IMR-90 (cell line): ENCODE results near the gene SLC6A3. TPM values are rescaled to one million over a fixed set of nuclear protein-coding genes. Genes with fewer than 3 reads are reported as not detected.

ENCODE experiments used
- ATAC-seq: fragments of 200-7000 bp; cut with Tn5 transposase; 2 replicates; pipeline ENCODE4 v1.9.1; 2020; ENCODE audit warnings: low read depth, mild to moderate bottlenecking, moderate library complexity
- BruUV-seq: library from RNA; stranded (reverse); fragments of 400-500 nt; replicated peaks from 2 replicates; lab custom pipeline; 2021; lab: Mats Ljungman, UMichigan
- CTCF ChIA-PET: fragments of 300-600 bp; formaldehyde crosslinking; extraction: SDS; loops from one replicate; lab custom pipeline; 2021; ENCODE audit warnings: antibody characterized with exemption; lab: Yijun Ruan, JAX
- POLR2A ChIA-PET: fragments of 300-600 bp; sonication (Branson Sonifier 250); formaldehyde crosslinking; loops from one replicate; lab custom pipeline; 2022; ENCODE audit warnings: antibody characterized with exemption; ENCODE audit not compliant: unreplicated experiment; lab: Charles Lee
- DNase-seq: peaks from one replicate; pipeline ENCODE4 v3.0.0; 2013
- H2AFZ ChIP-seq: replicated peaks from 2 replicates; pipeline ENCODE3; 2013; ENCODE audit warnings: low read length, mild to moderate bottlenecking; ENCODE audit not compliant: poor library complexity
- H2AK5ac ChIP-seq: 2 replicates; pipeline ENCODE4 v1.6.1; 2013; ENCODE audit warnings: low read depth, low read length, inconsistent platforms
- H2AK9ac ChIP-seq: replicated peaks from 2 replicates; pipeline ENCODE3; 2013; ENCODE audit warnings: mild to moderate bottlenecking, low read depth, low read length, moderate library complexity; ENCODE audit not compliant: poor library complexity
- H2BK120ac ChIP-seq: 2 replicates; pipeline ENCODE4 v1.6.1; 2013; ENCODE audit warnings: low read depth, low read length, inconsistent platforms
- H2BK15ac ChIP-seq: 3 replicates; pipeline ENCODE4 v1.6.1; 2013; ENCODE audit warnings: low read depth, low read length, inconsistent platforms
- H2BK20ac ChIP-seq: 2 replicates; pipeline ENCODE4 v1.6.1; 2013; ENCODE audit warnings: low read depth, mild to moderate bottlenecking, inconsistent platforms, low read length, moderate library complexity
- H2BK5ac ChIP-seq: 2 replicates; pipeline ENCODE4 v1.6.1; 2013; ENCODE audit warnings: mild to moderate bottlenecking, low read depth, low read length, inconsistent platforms; ENCODE audit not compliant: poor library complexity, severe bottlenecking
- H3K14ac ChIP-seq: replicated peaks from 2 replicates; pipeline ENCODE4 v1.6.1; 2013; ENCODE audit warnings: low read depth, low read length, inconsistent platforms
- H3K18ac ChIP-seq: 2 replicates; pipeline ENCODE4 v1.6.1; 2013; ENCODE audit warnings: low read depth, low read length, control low read depth
- H3K23ac ChIP-seq: 2 replicates; pipeline ENCODE4 v1.6.1; 2013; ENCODE audit warnings: low read depth, low read length, inconsistent platforms
- H3K27ac ChIP-seq: 2 replicates; pipeline ENCODE4 v1.5.1; 2013; ENCODE audit warnings: mild to moderate bottlenecking, control low read depth, low read length; ENCODE audit not compliant: insufficient read depth
- H3K27me3 ChIP-seq: 2 replicates; pipeline ENCODE4 v1.6.1; 2013; ENCODE audit warnings: low read length; ENCODE audit not compliant: control insufficient read depth, insufficient read depth
- H3K36me3 ChIP-seq: 2 replicates; pipeline ENCODE4 v1.6.1; 2013; ENCODE audit warnings: low read length, mixed read lengths; ENCODE audit not compliant: control insufficient read depth, insufficient read depth
- H3K4ac ChIP-seq: 2 replicates; pipeline ENCODE4 v1.6.1; 2013; ENCODE audit warnings: low read depth, low read length, inconsistent platforms
- H3K4me1 ChIP-seq: 2 replicates; pipeline ENCODE4 v1.6.1; 2013; ENCODE audit warnings: low read length, mixed read lengths; ENCODE audit not compliant: control insufficient read depth, insufficient read depth
- H3K4me2 ChIP-seq: 2 replicates; pipeline ENCODE4 v1.6.1; 2013; ENCODE audit warnings: low read depth, mild to moderate bottlenecking, control low read depth, low read length, moderate library complexity
- H3K4me3 ChIP-seq: 2 replicates; pipeline ENCODE4 v1.5.1; 2013; ENCODE audit warnings: low read depth, mild to moderate bottlenecking, control low read depth, low read length, moderate library complexity; ENCODE audit not compliant: insufficient read depth
- H3K56ac ChIP-seq: 2 replicates; pipeline ENCODE4 v1.6.1; 2013; ENCODE audit warnings: low read length, inconsistent platforms; ENCODE audit not compliant: insufficient read depth; ENCODE audit errors: extremely low read depth
- H3K79me1 ChIP-seq, 2 experiments: 2 replicates each; pipeline ENCODE4 v1.6.1; 2013; ENCODE audit warnings: low read length in 2 of 2, inconsistent platforms in 1 of 2, low read depth in 1 of 2
- H3K9ac ChIP-seq: 2 replicates; pipeline ENCODE4 v1.6.1; 2013; ENCODE audit warnings: low read depth, low read length, control low read depth
- H3K9me1 ChIP-seq: 2 replicates; pipeline ENCODE4 v1.6.1; 2013; ENCODE audit warnings: low read length, inconsistent platforms; ENCODE audit not compliant: insufficient read depth
- H3K9me3 ChIP-seq: 2 replicates; pipeline ENCODE4 v1.6.1; 2013; ENCODE audit warnings: low read length; ENCODE audit not compliant: control insufficient read depth, insufficient read depth
- H4K20me1 ChIP-seq: 2 replicates; pipeline ENCODE4 v1.6.1; 2013; ENCODE audit warnings: low read length, inconsistent platforms; ENCODE audit not compliant: insufficient read depth
- H4K5ac ChIP-seq: 2 replicates; pipeline ENCODE4 v1.6.1; 2013; ENCODE audit warnings: mild to moderate bottlenecking, low read depth, low read length, control low read depth
- H4K8ac ChIP-seq, 2 experiments: 2 replicates each; pipeline ENCODE4 v1.6.1; 2013; ENCODE audit warnings: low read depth in 2 of 2, low read length in 2 of 2, control low read depth in 1 of 2, inconsistent platforms in 1 of 2
- H4K91ac ChIP-seq: 2 replicates; pipeline ENCODE4 v1.6.1; 2013; ENCODE audit warnings: low read depth, low read length, inconsistent platforms; ENCODE audit not compliant: insufficient read depth
- BHLHE40 ChIP-seq: fragments of 150-350 bp; IDR thresholded peaks from 2 replicates; pipeline ENCODE4 v1.6.1; 2016; ENCODE audit warnings: mild to moderate bottlenecking, low read depth, low read length
- CEBPB ChIP-seq: IDR thresholded peaks from 2 replicates; pipeline ENCODE4 v1.6.1; 2012; ENCODE audit warnings: low read depth, low read length, improper control_type of control experiment
- CHD1 ChIP-seq: IDR thresholded peaks from 2 replicates; pipeline ENCODE4 v1.6.1; 2012; ENCODE audit warnings: low read depth, low read length, improper control_type of control experiment
- CTCF ChIP-seq: conservative IDR thresholded peaks from 2 replicates; pipeline ENCODE4 v1.5.1; 2012; ENCODE audit warnings: mild to moderate bottlenecking, low read depth, low read length, improper control_type of control experiment
- FOS ChIP-seq: fragments of 150-350 bp; IDR thresholded peaks from 2 replicates; pipeline ENCODE4 v1.6.1; 2016; ENCODE audit warnings: low read depth, low read length
- MAFK ChIP-seq: IDR thresholded peaks from 2 replicates; pipeline ENCODE4 v1.6.1; 2012; ENCODE audit warnings: low read depth, low read length, improper control_type of control experiment
- MAZ ChIP-seq: IDR thresholded peaks from 2 replicates; pipeline ENCODE4 v1.6.1; 2012; ENCODE audit warnings: low read depth, mild to moderate bottlenecking, low read length, improper control_type of control experiment, moderate library complexity, borderline replicate concordance
- MXI1 ChIP-seq: IDR thresholded peaks from 2 replicates; pipeline ENCODE4 v1.6.1; 2012; ENCODE audit warnings: low read depth, mild to moderate bottlenecking, low read length, moderate library complexity, borderline replicate concordance
- NFE2L2 ChIP-seq: fragments of 150-350 bp; IDR thresholded peaks from 2 replicates; pipeline ENCODE4 v1.6.1; 2016; ENCODE audit warnings: low read depth, mild to moderate bottlenecking, low read length
- POLR2A ChIP-seq: IDR thresholded peaks from 2 replicates; pipeline ENCODE4 v1.6.1; 2012; ENCODE audit warnings: mild to moderate bottlenecking, low read depth, low read length
- RAD21 ChIP-seq: IDR thresholded peaks from 2 replicates; pipeline ENCODE4 v1.6.1; 2012; ENCODE audit warnings: low read length, improper control_type of control experiment
- RCOR1 ChIP-seq: IDR thresholded peaks from 2 replicates; pipeline ENCODE4 v1.6.1; 2012; ENCODE audit warnings: mild to moderate bottlenecking, low read length, improper control_type of control experiment; ENCODE audit not compliant: insufficient replicate concordance
- RFX5 ChIP-seq: IDR thresholded peaks from 2 replicates; pipeline ENCODE4 v1.8.0; 2012; ENCODE audit warnings: low read depth, mild to moderate bottlenecking, low read length, moderate library complexity
- SMC3 ChIP-seq: fragments of 150-350 bp; IDR thresholded peaks from 2 replicates; pipeline ENCODE4 v1.6.1; 2016; ENCODE audit warnings: low read depth, mild to moderate bottlenecking, antibody characterized with exemption, low read length, moderate library complexity
- WGBS, 2 experiments: methylation state at CpG; one replicate each; pipeline versions ENCODE4 v1.1.5 to v1.1.7; 2013; ENCODE audit warnings: missing lambda C conversion rate in 2 of 2; ENCODE audit not compliant: insufficient read length in 1 of 2; ENCODE audit errors: extremely low coverage in 2 of 2; 5-methylcytosine and 5-hydroxymethylcytosine counted together
- dilution Hi-C: fragments of 300-500 bp; cut with HindIII; formaldehyde crosslinking; loops from one replicate; pipeline ENCODE4 v1.14.3; 2018; ENCODE audit warnings: low sequenced_read_pairs; ENCODE audit not compliant: unreplicated experiment
- in situ Hi-C: fragments of 300-500 bp; cut with MboI; formaldehyde crosslinking; loops from 3 replicates; pipeline ENCODE4 v1.14.3; 2019; ENCODE audit warnings: low sequenced_read_pairs, inconsistent platforms, mixed read lengths
- intact Hi-C: fragments of 100-400 bp; cut with micrococcal nuclease; formaldehyde crosslinking; loops from 2 replicates; pipeline ENCODE4 v1.10.0; 2022
- polyA plus RNA-seq, 3 experiments: library from polyadenylated mRNA; depleted of rRNA; stranded (reverse); fragments of >200 nt; gene quantifications; 2 replicates each; pipeline ENCODE4 v1.2.3, GENCODE V29; 2012; ENCODE audit warnings: low replicate concordance in 1 of 3
- total RNA-seq: library from RNA; depleted of rRNA; stranded (reverse); fragments of >200 nt; gene quantifications from 2 replicates; pipeline ENCODE4 v1.2.3, GENCODE V29; 2012
- TF ChIP-seq, protein P1 (sequence below): fragments of 150-350 bp; IDR thresholded peaks from 2 replicates; pipeline ENCODE4 v1.6.1; 2016; ENCODE audit warnings: low read depth, mild to moderate bottlenecking, low read length, moderate library complexity, borderline replicate concordance
- TF ChIP-seq, protein P2 (sequence below): fragments of 150-350 bp; IDR thresholded peaks from 2 replicates; pipeline ENCODE4 v1.6.1; 2017; ENCODE audit warnings: mild to moderate bottlenecking, antibody characterized with exemption, low read length, low read depth

The SLC6A3 gene
- total and polyA plus RNA-seq, 2 of the 4 experiments (the other 2 are of a cell fraction): not detected

DNA sequence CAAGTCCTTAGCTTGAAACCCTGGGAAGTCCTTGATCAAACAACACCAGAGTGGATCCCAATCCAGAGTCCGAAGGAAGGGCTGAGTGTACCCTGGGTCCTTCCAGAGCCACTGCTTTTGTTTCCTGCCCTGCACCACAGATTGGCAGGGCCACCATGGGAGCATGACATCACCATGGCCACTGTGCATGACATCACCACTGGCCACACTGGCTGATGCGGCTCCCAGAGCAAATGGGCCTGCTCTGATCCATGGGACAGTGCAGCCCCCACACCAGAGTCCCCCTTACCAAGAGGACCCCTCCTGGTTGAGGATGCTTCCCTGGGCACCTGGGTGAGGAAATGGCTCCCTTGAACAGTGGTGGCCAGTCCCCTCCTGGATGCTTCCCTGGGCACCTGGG is 9.9 kb downstream of the SLC6A3 start:
- WGBS, 2 experiments: 60% methylated on average over 1 of the region's 2 CpGs; no CpG with 5 or more reads in 1 of the 2 experiments
- H2BK5ac ChIP-seq: no peak overlapping the region
- H2AK5ac ChIP-seq: no peak overlapping the region
- intact Hi-C loops: no loop called here
- CTCF ChIA-PET: interaction anchor here (0.5 kb wide), 1 partner anchor 430 kb away, joined by 3 read pairs; no protein-coding TSS in a partner anchor
- TF ChIP-seq MAZ (no peak), RCOR1 (no peak), CTCF (no peak), POLR2A (no peak), CHD1 (no peak), NFE2L2 (no peak), SMC3 (no peak), RAD21 (no peak), CEBPB (no peak), RFX5 (no peak), MXI1 (no peak), FOS (no peak), BHLHE40 (no peak), MAFK (no peak)
- TF ChIP-seq, protein P1, sequence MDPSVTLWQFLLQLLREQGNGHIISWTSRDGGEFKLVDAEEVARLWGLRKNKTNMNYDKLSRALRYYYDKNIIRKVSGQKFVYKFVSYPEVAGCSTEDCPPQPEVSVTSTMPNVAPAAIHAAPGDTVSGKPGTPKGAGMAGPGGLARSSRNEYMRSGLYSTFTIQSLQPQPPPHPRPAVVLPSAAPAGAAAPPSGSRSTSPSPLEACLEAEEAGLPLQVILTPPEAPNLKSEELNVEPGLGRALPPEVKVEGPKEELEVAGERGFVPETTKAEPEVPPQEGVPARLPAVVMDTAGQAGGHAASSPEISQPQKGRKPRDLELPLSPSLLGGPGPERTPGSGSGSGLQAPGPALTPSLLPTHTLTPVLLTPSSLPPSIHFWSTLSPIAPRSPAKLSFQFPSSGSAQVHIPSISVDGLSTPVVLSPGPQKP: no peak
- TF ChIP-seq, protein P2, sequence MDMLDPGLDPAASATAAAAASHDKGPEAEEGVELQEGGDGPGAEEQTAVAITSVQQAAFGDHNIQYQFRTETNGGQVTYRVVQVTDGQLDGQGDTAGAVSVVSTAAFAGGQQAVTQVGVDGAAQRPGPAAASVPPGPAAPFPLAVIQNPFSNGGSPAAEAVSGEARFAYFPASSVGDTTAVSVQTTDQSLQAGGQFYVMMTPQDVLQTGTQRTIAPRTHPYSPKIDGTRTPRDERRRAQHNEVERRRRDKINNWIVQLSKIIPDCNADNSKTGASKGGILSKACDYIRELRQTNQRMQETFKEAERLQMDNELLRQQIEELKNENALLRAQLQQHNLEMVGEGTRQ: no peak
- in situ Hi-C loops: no loop called here
- no peak overlapping the region for H3K27ac ChIP-seq
- no peak overlapping the region for H3K23ac ChIP-seq
- H3K4me3 ChIP-seq: no peak overlapping the region
- H2AFZ ChIP-seq: no peak overlapping the region
- H2AK9ac ChIP-seq: no peak overlapping the region
- POLR2A ChIA-PET: no interaction called here
- no peak overlapping the region for H4K8ac ChIP-seq
- peaks cover 14% of the 10 kb centered on the region for H3K9me3 ChIP-seq
- H3K18ac ChIP-seq: no peak overlapping the region
- no peak overlapping the region for H4K5ac ChIP-seq
- dilution Hi-C loops: no loop called here
- no peak for DNase-seq
- ATAC-seq: no peak
- H3K4me2 ChIP-seq: no peak overlapping the region
- no peak overlapping the region for H2BK15ac ChIP-seq
- no peak overlapping the region for H3K9ac ChIP-seq
- H4K91ac ChIP-seq: no peak overlapping the region
- no peak overlapping the region for H2BK20ac ChIP-seq
- BruUV-seq: no TSS peak
- H2BK120ac ChIP-seq: no peak overlapping the region
- H3K27me3 ChIP-seq: no peaks in the 10 kb centered on the region; the same call in 1 of the 2 replicates
- no peaks in the 10 kb centered on the region for H4K20me1 ChIP-seq
- H3K36me3 ChIP-seq: no peaks in the 10 kb centered on the region
- H3K56ac ChIP-seq: no peak overlapping the region
- H3K14ac ChIP-seq: no peak overlapping the region
- no peaks in the 10 kb centered on the region for H3K9me1 ChIP-seq
- no peaks in the 10 kb centered on the region for H3K79me1 ChIP-seq
- H3K4me1 ChIP-seq: no peaks in the 10 kb centered on the region; the same call in 1 of the 2 replicates
- H3K4ac ChIP-seq: no peak overlapping the region
